Activated gamma-delta T cell treated with Interleukin-2 at 50 U/mL for 16 hours (primary cell): ENCODE measurements around the gene C2orf68.
"Not testable (repeated sequence)": the region's sequence is repeated elsewhere in the genome, so short reads cannot be mapped to it uniquely, and the experiment has no call there.

Experiments
- DNase-seq: peaks from one replicate; pipeline ENCODE4 v3.0.0-alpha.2; 2020

Gene C2orf68

DNA sequence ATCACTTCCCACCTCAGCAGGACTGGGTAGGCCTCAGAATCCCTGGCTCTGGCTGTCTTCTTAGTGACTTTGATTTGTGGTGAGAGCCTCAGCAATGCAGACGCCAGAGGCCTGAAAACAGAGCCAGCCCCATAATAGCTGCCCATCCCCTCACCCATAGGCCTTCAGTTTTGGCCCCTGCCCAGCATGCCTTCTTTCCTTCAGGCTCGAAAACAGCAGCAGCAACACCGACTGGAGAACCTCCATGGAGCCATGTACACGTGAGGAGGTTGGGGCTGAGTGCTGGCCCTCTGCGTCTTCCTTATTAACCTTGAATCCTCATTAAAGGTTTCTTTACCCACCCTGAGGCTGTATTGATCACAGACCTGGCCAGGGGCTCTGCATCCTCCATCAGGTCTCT lies 14.6 kb downstream of the C2orf68 start:
- no peak for DNase-seq

DNA sequence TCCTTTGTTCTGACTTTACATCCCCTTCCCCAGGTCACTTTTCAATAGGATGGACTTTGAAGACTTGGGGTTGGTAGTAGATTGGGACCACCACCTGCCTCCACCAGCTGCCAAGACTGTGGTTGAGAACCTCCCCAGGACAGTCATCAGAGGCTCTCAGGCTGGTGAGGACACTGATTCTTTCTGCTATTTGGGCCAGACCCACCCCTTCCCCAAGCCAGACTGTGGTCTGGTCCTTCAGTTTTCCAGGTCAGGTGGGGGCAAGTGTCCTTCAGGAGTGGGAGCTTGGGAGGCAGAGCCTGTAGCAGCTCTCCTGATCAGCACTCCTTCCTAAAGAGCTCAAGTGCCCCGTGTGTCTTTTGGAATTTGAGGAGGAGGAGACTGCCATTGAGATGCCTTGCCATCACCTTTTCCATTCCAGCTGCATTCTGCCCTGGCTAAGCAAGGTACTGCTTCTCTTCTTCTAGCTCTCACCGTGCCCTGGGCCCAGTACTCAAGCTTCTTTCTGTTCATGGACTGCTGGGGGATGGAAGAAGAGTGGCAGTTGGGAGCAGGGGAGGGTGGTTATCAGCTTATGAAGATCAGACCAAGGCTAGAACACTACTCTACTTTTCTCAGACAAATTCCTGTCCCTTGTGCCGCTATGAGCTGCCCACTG lies 15.3 kb downstream of the C2orf68 start:
- no peak for DNase-seq

DNA sequence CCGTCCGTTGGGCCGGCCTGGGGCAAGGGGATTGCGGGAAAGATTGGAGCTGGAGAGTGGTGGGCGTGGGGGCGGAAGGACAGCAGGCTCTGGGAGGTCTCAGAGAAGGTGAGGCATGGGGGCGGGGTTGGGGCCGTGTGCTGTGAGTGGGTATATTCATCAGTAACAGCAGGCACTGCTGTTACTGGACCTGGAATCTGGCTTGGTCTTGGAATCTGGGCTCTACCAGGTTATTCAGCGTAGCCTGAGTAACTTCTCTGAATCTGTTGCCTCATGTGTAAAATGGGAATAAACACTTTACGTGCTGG lies 15.9 kb downstream of the C2orf68 start:
- DNase-seq = no peak

DNA sequence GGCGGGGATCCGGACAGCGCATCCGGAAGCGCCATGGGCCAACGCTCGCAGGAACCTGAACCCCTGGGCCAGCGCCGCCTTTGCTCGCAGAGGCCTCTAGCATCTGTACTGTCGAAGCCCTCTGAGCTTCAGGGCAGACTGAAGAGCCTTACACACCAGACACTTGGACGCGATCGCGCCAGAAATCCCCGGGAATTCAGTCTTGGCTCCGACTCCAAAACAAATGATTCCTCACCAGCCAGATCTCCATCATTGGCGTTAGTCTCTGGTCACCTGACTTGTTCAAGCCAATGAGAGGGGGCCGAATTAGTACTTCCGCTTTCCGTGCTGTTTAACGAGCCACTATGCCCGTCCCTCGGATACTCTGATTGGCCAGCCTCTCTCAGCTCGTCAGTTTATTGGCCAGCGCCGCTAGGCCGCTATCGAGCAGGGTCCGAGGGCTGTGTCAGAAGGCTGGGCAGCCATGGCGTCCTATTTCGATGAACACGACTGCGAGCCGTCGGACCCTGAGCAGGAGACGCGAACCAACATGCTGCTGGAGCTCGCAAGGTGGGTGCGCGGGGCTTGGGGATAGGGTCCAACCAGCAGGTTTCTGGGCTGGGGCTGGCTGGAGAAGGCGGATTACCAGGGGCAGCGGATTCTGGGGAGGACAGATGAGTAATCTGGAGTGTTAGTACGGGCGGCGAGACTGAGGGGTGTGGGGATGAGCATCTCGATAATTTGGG lies 16.4 kb downstream of the C2orf68 start, which contains the start of gene RNF181:
Gene RNF181, plus strand, starts transcription at position 445 of the 725 bp plus-strand sequence. Its CDS starts 19 bp downstream, at position 464.
- peak; percentile 87 for DNase-seq

DNA sequence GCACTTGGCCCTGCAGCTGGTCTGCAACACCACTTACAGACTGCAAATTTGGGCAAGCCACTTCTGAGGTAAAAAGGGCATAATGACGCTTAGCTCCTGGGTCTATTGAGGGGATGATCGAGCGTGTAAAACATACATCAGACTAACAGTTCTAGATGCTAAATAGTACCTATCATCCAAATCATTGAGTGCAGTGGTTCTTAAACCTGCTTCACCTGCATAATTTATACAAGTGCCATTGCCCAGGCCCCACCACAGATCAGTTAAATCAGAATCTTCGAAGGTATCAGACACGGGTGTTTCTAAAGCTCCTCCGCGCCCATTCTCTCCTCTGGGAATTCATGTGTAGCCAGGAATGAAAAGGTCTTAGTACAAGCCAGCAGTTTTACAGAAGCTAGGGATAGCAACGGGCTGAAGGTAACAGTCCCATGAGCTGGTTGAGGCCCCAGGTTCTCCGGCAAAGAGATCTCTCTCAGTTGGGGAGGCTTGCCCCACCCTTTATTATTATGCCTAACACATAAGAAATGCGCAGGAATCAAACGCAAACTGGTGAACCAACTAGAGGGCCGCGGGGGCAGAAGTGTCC lies 17.1 kb downstream of the C2orf68 start:
- DNase-seq = no peak

DNA sequence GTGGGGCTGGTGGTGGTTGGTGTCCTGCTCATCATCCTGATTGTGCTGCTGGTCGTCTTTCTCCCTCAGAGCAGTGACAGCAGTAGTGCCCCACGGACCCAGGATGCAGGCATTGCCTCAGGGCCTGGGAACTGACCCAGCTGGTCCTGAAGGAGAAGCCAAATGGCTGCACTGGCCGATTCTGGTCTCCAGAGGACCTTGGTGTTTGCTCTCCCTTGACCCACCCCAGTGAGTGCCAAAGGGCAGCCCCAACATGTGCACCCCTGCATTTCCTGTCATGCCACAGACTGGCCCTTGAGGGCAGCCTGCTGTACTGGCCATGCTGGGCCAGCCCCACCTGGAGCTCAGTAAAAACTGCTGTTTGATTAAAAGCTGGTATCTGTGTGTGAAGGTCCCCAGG lies 18.8 kb downstream of the C2orf68 start:
- DNase-seq = no peak

DNA sequence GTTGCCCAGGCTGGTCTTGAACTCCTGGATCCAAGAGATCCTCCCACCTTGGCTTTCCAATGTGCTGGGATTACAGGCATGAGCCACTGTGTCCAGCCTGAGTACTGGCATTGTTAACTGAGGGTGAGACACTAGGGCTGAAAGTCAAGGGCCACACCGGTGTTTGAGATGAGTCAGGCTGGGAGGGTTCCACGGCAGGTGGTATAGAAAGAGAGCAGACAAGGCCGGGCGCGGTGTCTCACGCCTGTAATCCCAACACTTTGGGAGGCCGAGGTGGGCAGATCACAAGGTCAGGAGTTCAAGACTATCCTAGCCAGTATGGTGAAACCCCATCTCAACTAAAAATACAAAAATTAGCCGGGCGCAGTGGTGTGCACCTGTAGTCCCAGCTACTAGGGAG lies 19.6 kb downstream of the C2orf68 start:
- DNase-seq = not testable (repeated sequence)

DNA sequence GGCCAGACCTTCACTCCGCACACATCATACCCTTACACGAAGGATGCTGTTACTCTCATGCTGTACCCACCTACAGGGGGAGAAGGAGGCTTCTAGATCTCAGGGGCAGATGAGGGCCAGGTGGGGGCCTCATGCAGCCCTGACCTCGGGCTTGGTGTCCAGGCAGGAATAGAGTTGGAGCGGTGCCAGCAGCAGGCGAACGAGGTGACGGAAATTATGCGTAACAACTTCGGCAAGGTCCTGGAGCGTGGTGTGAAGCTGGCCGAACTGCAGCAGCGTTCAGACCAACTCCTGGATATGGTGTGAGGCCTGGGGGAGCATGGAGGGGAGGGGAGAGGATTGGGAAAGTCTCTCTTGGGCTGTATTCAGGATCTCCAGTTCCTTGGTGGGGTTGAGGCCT lies 20.3 kb downstream of the C2orf68 start:
- no peak for DNase-seq

DNA sequence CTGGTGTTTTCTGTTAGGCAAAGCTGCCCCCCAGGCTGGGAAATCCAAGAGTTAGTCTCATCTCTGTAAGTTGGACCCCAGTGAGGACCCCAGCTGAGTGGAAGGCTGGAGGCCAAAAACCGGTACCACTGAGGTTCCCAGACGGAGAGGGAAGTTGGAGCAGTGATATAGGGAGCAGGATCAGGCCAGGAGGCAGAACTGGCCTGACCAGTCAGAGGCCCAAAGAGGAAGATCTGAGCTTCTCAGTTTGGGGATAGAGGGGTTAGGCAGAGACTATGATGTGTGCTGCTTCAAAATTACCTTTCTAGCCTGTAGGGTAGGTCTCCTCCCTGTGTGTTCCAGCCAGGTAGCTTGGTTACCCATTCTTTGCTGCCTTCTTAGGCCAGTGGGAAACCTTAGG lies 20.9 kb downstream of the C2orf68 start:
- DNase-seq = no peak

DNA sequence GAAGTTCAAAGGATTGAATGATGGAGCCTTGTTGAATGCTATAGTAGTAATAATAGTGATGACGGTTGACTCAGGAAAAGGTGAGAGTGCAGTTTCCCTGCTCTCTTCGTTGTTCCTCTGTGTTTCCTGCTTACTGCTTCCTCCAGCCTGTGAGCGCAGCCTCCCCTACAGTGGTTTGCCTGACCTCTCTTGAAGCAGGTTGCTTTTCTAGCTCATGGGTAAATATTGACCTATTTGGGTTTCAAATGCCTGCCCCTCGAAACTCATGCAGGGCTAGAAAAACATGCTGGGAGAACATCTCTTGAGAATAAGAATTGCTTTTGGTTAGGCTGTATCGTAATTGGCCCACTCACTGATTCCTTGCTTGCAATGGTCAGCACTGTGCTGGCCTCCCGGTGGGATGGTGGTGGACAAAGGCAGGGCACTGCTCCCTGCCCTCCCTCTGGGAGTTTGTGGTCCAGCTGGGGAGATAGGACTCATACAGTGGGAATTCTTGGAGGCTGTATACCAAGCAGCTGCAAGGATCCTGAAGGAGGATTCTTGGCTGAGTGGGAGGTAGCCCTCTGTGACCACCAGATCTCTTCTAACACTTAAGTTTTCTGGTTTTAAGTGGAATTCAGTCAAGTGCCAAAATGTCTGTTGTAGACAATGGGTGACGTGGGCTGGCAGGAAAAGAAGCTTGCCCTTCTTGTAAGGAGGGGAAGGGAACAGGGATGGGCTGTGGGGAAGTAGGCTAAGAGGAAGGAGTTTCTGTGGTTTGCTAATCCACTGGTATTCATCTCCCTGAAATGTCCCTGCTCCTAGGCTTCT lies 21.7 kb downstream of the C2orf68 start:
- no peak for DNase-seq

DNA sequence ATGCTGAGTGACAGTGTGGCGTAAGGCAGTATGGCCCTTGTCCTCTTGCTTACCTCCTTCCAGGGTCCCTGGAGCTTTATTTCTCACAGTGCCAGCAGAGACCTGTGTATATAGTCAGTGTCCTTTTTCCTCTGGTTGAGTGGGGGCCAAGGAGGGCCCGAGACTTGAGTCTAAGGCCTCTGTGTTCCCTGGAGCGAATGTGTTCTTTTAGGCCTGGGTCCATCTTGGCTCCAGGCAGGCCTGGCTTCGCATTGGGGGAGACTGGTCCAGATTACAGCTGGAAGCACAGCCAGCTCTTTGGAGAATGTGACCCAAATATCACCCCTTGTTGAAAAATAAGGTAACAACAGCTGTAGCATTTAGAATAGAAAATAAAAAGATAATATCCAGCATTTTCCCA lies 22.7 kb downstream of the C2orf68 start:
- no peak for DNase-seq

DNA sequence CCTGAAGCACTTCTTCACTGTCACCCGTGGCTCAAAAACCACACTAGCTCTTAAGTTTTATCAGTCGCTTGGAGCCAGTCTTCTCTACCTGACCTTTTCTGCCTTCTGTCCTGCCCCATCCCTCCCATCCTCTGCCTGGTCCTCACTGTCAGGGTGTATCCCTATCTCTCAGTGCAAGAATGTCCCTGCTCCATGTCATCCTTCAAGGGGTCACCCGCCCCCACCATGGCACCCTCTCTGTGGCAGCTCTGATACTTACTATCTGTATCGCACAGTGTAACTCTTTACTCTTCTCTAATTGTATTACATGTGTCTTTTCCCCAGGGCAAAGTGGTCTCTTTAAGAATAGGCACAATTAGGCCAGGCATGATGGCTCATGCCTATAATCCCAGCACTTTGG lies 23.2 kb downstream of the C2orf68 start:
- DNase-seq = no peak

DNA sequence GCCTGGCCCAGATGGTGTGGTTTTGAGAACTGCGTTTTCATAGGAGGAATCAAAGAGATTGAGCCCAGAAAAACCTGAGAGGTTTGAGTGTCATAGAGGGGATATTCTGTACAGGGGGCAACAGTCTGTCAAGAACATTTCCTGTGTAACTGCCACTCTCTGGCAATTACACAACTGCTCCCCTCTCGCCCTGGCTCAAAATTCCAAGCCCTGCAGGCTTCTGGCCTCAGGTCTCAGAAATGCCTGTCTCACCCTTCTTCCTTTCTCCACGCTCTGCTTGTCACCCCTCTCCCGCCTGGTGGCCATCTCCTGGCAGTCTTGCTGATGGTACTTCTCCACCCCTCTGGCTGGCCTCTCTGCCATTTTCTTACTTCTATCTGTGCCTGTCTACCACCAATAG lies 23.6 kb downstream of the C2orf68 start:
- no peak for DNase-seq

DNA sequence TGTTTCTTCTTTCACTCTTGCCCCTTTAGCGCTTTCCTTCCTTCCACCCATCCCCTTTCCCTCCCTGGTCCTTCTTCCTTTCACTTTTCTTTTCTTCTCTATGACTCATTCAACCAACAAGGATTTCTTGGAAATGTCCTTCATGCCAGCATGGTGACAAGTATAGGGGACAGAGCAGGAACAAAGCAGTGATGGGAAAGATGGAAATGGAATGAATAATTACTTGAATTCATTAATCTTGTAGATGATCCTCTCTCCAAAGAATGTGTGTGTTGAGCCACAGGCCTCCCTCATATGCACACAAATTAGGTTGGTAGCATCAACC lies 26.1 kb downstream of the C2orf68 start:
- no peak for DNase-seq

DNA sequence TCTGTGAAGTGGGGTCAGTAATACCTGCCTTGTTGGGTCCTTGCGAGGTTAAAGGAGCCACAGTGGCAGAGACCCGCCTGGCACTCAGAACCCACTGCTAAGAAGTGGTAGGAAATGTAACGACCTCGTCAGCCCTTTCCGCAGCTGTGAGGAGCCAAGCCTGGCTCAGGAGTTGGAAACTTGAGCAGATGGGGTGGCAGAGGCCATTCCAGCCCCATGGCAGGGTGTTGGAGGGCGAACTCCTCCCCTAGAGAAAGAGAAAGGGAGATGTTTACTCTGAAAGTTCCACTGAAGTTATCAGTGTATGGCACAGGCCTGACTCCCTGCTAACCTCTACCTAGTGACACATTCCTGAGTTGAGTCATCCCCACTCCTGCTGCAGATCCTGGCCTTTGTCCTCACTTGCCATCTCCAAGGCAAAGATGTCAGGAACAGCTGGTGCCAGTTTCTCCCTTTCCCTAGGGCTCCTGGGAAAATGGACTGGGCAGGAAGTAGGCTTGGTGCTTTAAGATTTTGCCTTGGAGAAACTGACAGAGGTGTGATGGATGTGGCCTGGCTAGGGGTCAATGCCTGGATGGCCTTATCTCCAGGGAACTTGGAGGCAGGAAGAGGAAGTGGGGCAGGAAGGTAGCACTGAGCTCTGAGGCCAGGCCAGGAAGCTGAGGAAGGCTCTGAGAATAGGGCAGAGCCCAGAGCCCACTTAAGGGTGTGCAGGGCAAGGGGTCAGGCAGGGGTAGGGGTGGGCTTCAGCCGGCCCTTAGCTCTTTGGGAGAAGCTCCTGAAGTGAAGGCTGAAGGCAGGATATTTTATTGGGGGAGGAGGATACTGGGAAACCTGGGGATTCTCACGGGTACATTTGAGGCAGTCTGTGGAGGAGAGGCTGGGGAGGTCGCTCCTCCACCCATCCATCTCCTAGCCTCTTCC lies 26.7 kb downstream of the C2orf68 start:
- no peak for DNase-seq

DNA sequence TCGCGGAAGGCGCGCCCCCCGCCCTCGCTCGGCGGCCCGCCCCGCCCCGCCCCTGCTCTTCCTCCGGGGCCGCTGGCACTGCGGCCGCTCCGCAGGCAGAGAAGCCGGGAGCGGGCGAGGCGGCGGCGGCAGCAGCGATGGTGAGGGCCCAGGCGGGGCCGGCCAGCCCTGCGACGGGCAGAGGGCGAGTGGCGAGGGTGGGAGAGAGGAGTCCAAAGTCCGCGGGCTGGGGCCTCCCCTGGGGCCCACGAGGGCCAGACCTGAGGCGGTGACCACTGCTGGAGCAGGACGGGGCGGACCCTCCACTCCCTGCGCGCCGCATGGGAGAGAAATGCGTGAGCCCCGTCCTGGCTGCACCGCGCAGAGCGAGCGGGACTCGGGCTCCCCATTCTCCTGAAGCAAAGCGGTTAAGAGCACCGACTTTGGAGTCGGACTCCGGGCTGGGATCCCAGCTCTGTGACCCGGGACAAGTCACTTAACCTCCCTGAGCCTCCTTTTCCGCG lies 27.5 kb downstream of the C2orf68 start, which contains the start of gene VAMP5:
Gene VAMP5, plus strand, starts transcription at position 78 of the 503 bp plus-strand sequence. Its CDS starts 60 bp downstream, at position 138.
- DNase-seq = no peak

DNA sequence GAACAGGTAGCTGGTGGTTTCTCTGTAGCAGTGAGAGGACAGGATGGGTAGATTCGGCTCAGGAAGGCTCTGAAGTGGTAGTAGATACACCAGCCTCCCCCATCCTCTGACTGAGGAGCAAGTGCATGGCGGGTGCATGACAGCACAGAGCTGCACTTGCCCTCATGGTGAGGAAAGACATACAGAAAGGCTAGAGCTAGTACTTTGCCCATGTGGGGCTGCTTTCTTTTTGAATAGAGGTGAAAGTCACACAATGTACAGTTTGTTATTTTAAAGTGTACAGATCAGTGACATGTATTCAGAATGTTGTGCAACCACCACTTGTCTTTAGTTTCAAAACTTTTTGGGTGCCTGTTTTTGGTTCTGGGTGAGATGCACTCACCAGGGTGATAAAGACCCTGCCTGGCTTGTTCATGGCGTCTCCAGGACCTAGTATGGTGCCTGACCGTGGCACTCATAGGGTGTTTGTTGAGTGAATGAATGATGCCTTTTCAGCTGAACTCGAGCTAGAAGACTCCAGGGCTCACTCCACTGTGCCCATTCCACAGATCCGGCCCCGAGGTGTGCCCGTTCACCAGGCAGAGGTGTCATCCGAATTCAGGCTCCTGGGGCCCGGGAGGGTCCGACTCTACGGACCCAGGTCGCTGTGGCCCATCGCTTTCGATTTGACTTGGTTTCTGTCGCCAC lies 28.1 kb downstream of the C2orf68 start:
- DNase-seq = no peak

DNA sequence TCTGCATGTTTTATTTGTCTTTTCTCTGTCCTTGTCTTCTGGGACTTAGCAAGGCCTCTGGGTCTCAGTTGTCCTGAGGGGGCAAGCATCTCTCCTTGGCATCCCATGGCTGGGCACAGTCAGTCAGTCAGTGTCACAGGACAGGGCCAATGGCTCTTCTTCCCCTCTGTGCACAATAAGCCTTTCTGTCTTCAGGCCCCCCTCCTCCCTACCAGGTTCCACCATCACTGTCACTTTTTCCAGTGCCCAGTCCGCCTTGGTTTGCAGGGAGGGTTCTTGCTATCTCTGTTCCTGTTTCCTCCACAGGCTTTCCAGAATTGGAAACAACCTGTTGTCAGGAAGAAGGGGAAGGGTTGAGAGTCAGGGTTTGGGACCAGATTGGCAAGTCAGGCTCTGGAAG lies 29.4 kb downstream of the C2orf68 start:
- DNase-seq = no peak

DNA sequence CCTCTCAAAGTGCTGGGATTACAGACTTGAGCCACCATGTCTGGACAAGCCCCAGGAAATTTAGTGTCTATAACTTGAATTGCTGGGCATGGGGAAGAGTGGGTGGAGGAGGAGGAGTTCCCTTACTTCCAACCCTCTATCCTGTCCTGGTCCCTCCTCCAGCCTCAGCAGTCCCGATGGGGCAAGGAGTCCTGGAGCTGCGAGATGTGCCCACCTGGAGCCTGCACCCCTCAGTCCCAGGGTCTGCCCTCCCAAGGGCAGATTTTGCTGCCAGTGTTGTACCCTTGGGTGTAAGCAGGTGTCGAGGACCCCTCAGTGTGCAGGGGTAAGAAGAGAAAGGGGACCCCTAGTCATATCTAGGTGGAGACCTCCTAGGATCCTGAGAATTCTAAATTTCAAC lies 31.7 kb downstream of the C2orf68 start:
- no peak for DNase-seq

DNA sequence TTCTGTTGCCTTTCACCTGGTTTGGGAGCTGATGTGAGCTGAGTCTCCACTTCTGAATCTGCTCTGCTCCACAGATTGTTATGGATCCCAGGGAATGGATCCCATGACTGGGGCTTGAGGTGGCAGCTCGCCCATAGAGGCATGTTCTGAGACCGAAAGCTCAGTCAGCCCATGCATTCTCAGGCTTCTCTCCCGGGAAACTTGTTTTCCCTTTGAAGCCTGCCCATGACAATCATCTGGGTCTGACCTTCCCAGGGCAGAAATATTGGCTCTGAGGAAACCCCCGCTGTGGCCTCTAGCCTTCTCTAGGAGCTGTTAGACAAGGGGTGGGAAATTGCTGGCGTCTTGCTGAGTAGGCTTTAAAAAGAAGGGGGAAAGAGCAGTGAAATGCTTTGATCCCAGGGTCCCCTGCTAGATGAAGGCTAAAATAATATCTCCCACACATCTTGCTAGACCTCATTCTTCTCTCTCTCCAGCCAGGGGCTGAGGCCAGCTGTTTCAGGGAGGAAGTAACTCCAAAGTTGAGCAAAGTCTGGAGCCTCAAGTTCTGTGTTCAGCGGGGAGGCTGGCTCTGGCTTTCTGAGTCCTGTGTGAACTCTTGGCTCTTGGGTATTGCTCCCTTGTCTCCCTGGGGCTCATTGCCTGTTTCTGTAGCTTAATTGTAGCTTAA lies 32.5 kb downstream of the C2orf68 start:
- no peak for DNase-seq
